MM.1S (cell line): ENCODE results near the gene COLGALT1.

ENCODE experiments used
- DNase-seq: peaks from one replicate; pipeline ENCODE4 v3.0.0-alpha.2; 2015
- H2AFZ ChIP-seq: fragments of 300-600 bp; sonication (generic); 2 replicates; pipeline ENCODE4 v1.6.0; 2016; ENCODE audit warnings: antibody characterized with exemption, low read length
- H3F3A ChIP-seq: fragments of 300-600 bp; sonication (generic); 2 replicates; pipeline ENCODE4 v1.6.1; 2016; ENCODE audit warnings: mild to moderate bottlenecking, antibody characterized with exemption, low read length, moderate library complexity, mixed read lengths; ENCODE audit not compliant: insufficient read depth
- H3K27ac ChIP-seq: fragments of 300-600 bp; sonication (generic); 2 replicates; pipeline ENCODE4 v1.5.1; 2016; ENCODE audit warnings: mild to moderate bottlenecking, low read length
- H3K27me3 ChIP-seq: fragments of 300-600 bp; sonication (generic); replicated peaks from 2 replicates; pipeline ENCODE4 v1.6.0; 2016; ENCODE audit warnings: low read length; ENCODE audit not compliant: insufficient read depth
- H3K36me3 ChIP-seq: fragments of 300-600 bp; sonication (generic); replicated peaks from 2 replicates; pipeline ENCODE4 v1.6.1; 2016; ENCODE audit warnings: mild to moderate bottlenecking, low read length, mixed read lengths; ENCODE audit not compliant: insufficient read depth
- H3K4me1 ChIP-seq: fragments of 300-600 bp; sonication (generic); 2 replicates; pipeline ENCODE4 v1.6.1; 2016; ENCODE audit warnings: low read length, mixed read lengths
- H3K4me2 ChIP-seq: fragments of 300-600 bp; sonication (generic); 2 replicates; pipeline ENCODE4 v1.6.0; 2016; ENCODE audit warnings: low read depth, low read length
- H3K4me3 ChIP-seq: fragments of 300-600 bp; sonication (generic); 2 replicates; pipeline ENCODE4 v1.5.1; 2016; ENCODE audit warnings: low read length, mixed read lengths
- H3K79me2 ChIP-seq: fragments of 300-600 bp; sonication (generic); 2 replicates; pipeline ENCODE4 v1.6.1; 2016; ENCODE audit warnings: mixed run types, low read length, mixed read lengths
- H3K9ac ChIP-seq: fragments of 300-600 bp; sonication (generic); 2 replicates; pipeline ENCODE4 v1.6.1; 2016; ENCODE audit warnings: low read length, mixed read lengths
- H3K9me2 ChIP-seq: fragments of 300-600 bp; sonication (generic); replicated peaks from 2 replicates; pipeline ENCODE4 v1.6.1; 2016; ENCODE audit warnings: mild to moderate bottlenecking, low read length, mixed read lengths; ENCODE audit not compliant: insufficient read depth
- H3K9me3 ChIP-seq: fragments of 300-600 bp; sonication (generic); replicated peaks from 2 replicates; pipeline ENCODE4 v1.6.1; 2016; ENCODE audit warnings: mild to moderate bottlenecking, low read length, mixed read lengths; ENCODE audit not compliant: insufficient read depth
- H4K20me1 ChIP-seq: fragments of 300-600 bp; sonication (generic); 2 replicates; pipeline ENCODE4 v1.6.1; 2016; ENCODE audit warnings: mild to moderate bottlenecking, low read length, moderate library complexity, mixed read lengths; ENCODE audit not compliant: insufficient read depth
- EZH2 ChIP-seq: fragments of 300-600 bp; sonication (generic); optimal IDR thresholded peaks from 2 replicates; pipeline ENCODE3; 2017; ENCODE audit warnings: low read depth, mild to moderate bottlenecking, antibody characterized with exemption, low read length, mixed read lengths
- EZH2phosphoT487 ChIP-seq: fragments of 300-600 bp; sonication (generic); IDR thresholded peaks from 2 replicates; pipeline ENCODE4 v1.6.1; 2018; ENCODE audit warnings: antibody characterized with exemption, low read length
- TF ChIP-seq, protein P1 (sequence below): fragments of 300-600 bp; sonication (generic); IDR thresholded peaks from 2 replicates; pipeline ENCODE4 v1.5.1; 2016; ENCODE audit warnings: antibody characterized with exemption, low read length, mixed read lengths

Gene COLGALT1

DNA sequence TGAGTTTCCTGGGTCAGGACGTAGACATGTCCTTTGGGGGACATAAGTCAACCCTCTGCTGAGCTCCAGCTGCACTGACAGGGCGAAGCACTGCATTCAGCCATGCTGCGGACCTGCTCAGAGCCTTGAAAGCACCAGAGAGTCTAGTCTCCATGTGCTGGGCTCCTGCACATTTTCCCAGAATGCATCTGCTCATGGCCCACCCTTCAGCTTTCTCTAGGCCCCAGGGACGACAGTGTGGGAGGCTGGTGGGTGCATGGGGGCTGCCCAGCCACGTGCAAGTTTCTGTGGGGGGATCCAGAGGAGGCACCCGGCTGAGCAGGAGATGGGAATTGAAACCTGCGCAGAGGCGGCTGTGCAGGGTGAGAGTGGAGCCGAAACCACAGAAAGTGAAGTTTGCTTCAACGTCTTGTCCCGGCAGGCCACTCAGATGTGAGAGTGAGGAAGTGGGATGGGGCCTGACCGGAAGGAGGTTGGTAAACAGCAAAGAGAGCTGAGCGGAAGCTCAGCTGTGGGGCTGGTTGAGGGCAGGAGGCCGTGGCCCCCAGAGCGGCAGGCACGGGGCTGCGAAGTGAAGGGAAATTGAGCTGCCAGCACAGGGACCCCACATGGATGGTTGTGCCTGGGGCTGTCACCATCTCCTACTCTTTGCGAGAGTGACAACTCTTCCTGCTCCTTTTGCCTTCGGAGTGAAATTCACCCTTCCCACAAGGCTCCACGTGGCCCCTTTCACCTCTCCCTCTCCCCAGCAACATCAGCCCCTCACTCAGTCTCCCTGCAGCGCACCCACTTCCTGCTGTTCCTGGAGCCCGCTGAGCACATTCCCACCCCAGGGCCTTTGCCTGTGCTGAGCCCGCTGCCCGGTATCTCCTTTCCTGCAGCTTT is 32.2 kb upstream of the COLGALT1 start:
- DNase-seq, result peak; percentile 79
- TF ChIP-seq, protein P1, sequence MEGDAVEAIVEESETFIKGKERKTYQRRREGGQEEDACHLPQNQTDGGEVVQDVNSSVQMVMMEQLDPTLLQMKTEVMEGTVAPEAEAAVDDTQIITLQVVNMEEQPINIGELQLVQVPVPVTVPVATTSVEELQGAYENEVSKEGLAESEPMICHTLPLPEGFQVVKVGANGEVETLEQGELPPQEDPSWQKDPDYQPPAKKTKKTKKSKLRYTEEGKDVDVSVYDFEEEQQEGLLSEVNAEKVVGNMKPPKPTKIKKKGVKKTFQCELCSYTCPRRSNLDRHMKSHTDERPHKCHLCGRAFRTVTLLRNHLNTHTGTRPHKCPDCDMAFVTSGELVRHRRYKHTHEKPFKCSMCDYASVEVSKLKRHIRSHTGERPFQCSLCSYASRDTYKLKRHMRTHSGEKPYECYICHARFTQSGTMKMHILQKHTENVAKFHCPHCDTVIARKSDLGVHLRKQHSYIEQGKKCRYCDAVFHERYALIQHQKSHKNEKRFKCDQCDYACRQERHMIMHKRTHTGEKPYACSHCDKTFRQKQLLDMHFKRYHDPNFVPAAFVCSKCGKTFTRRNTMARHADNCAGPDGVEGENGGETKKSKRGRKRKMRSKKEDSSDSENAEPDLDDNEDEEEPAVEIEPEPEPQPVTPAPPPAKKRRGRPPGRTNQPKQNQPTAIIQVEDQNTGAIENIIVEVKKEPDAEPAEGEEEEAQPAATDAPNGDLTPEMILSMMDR, result no peak
- 0 out of 2 replicates have a peak, but pooled peaks have one; percentile 82 for TF ChIP-seq EZH2phosphoT487
- Histone ChIP-seq H3K4me1 (peaks cover 13% of the 10 kb centered on the region), H3K27ac (no peak overlapping the region), H3K4me2 (peak overlapping the region; percentile 36), H3K36me3 (no peaks in the 10 kb centered on the region), H3K9me2 (no peaks in the 10 kb centered on the region), H2AFZ (no peak overlapping the region), H3K27me3 (peaks cover 63% of the 10 kb centered on the region), H3K9me3 (no peaks in the 10 kb centered on the region), H3K9ac (no peak overlapping the region), H3K4me3 (no peak overlapping the region), H3K79me2 (no peaks in the 10 kb centered on the region), H4K20me1 (peaks cover 8% of the 10 kb centered on the region; the same call in 1 of the 2 replicates), H3F3A (peaks cover 9% of the 10 kb centered on the region)

DNA sequence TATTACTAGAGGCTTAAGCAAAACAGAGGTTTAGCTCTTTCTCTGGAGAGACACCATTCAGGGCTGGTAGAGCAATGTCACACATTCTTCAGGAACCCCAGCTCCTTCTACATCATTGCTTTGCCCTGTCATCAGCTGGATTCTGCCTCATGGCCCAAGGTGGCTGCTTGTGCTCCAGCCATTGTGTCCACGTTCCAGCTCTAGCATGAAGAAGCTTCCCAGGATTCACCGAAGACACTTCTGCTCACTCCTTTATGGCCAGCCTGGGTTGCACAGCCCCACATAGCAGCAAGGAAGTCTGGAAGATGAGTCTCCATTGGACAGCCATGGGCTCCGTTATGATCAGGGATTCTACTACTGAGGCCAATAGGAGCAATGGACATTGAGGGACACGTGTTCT is 30.8 kb upstream of the COLGALT1 start:
- Histone ChIP-seq H3K9me2 (no peaks in the 10 kb centered on the region), H3K27ac (no peak overlapping the region), H3F3A (peaks cover 9% of the 10 kb centered on the region), H4K20me1 (peaks cover 8% of the 10 kb centered on the region; the same call in 1 of the 2 replicates), H3K4me3 (no peak overlapping the region), H3K4me2 (no peak overlapping the region), H3K9me3 (no peaks in the 10 kb centered on the region), H3K9ac (no peak overlapping the region), H3K36me3 (no peaks in the 10 kb centered on the region), H3K4me1 (peaks cover 13% of the 10 kb centered on the region), H3K79me2 (no peaks in the 10 kb centered on the region), H3K27me3 (peaks cover 77% of the 10 kb centered on the region), H2AFZ (no peak overlapping the region)
- TF ChIP-seq EZH2phosphoT487 (no peak), EZH2 (no peak)
- TF ChIP-seq, protein P1, result no peak
- DNase-seq, result no peak

DNA sequence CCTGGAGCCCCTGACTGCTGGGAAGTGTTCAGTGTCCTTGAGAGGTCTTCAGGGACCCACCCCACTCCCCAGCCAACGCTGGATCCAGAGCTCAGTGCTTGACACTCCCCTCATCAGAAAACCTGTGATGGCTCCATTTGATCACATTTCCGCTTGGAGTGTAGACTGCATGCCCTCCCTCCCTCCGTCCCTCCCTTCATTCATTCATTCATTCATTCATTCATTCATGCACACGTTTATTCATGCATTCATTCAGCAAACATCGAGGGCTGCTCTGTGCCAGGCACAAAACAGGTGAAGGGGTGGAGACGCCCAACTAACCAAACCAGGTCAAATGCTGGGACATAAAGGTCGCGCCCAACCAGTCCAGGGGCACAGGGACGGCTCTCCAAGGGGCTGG is 30.3 kb upstream of the COLGALT1 start:
- no peak overlapping the region for H2AFZ ChIP-seq
- DNase-seq, result no peak
- H3K36me3 ChIP-seq, result no peaks in the 10 kb centered on the region
- no peak overlapping the region for H3K27ac ChIP-seq
- no peak overlapping the region for H3K4me3 ChIP-seq
- TF ChIP-seq, protein P1, result no peak
- TF ChIP-seq EZH2phosphoT487, result no peak
- TF ChIP-seq EZH2, result no peak
- H3K27me3 ChIP-seq, result peaks cover 82% of the 10 kb centered on the region
- no peaks in the 10 kb centered on the region for H3K9me3 ChIP-seq
- H3K4me2 ChIP-seq, result no peak overlapping the region
- H3K9ac ChIP-seq, result no peak overlapping the region
- no peaks in the 10 kb centered on the region for H3K9me2 ChIP-seq
- peaks cover 13% of the 10 kb centered on the region for H3K4me1 ChIP-seq
- H4K20me1 ChIP-seq, result peaks cover 8% of the 10 kb centered on the region; the same call in 1 of the 2 replicates
- no peaks in the 10 kb centered on the region for H3K79me2 ChIP-seq
- peaks cover 9% of the 10 kb centered on the region for H3F3A ChIP-seq
